DND-41 (cell line): ENCODE measurements around the gene DSCAML1.

Source experiments
- EZH2 ChIP-seq: IDR thresholded peaks from 3 replicates; pipeline ENCODE4 v1.6.1; 2012; ENCODE audit warnings: borderline replicate concordance, low read depth, mild to moderate bottlenecking, moderate library complexity, low read length, inconsistent platforms; ENCODE audit not compliant: severe bottlenecking
- TF ChIP-seq, protein P1 (sequence below): IDR thresholded peaks from 2 replicates; pipeline ENCODE4 v1.5.1; 2012; ENCODE audit warnings: borderline replicate concordance, low read length, moderate library complexity, mild to moderate bottlenecking; ENCODE audit not compliant: poor library complexity, severe bottlenecking; ENCODE audit errors: extremely low read depth

DNA sequence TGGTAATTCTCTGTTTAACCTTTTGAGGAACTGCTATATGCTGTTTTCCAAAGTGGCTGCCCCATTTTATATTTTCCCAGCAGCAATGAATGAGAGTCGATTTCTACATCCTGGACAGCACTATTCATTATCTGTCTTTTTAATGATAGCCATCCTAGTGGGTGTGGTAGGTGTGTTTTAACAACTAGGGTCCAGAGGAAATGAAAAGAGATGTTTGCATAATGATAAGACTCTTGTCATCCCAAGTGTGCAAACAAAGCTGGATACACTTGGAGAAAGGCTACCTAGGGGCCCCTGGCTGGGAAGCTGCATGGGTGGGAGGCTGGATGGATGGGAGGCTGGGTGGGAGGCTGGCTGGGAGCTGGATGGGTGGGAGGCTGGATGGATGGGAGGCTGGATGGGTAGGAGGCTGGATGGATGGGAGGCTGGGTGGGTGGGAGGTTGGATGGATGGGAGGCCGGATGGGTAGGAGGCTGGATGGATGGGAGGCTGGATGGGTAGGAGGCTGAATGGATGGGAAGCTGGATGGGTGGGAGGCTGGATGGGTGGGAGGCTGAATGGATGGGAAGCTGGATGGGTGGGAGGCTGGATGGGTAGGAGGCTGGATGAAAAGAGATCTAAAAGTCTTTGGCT lies 158.0 kb downstream of the DSCAML1 start:
- TF ChIP-seq, protein P1, sequence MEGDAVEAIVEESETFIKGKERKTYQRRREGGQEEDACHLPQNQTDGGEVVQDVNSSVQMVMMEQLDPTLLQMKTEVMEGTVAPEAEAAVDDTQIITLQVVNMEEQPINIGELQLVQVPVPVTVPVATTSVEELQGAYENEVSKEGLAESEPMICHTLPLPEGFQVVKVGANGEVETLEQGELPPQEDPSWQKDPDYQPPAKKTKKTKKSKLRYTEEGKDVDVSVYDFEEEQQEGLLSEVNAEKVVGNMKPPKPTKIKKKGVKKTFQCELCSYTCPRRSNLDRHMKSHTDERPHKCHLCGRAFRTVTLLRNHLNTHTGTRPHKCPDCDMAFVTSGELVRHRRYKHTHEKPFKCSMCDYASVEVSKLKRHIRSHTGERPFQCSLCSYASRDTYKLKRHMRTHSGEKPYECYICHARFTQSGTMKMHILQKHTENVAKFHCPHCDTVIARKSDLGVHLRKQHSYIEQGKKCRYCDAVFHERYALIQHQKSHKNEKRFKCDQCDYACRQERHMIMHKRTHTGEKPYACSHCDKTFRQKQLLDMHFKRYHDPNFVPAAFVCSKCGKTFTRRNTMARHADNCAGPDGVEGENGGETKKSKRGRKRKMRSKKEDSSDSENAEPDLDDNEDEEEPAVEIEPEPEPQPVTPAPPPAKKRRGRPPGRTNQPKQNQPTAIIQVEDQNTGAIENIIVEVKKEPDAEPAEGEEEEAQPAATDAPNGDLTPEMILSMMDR: no peak
- TF ChIP-seq EZH2: no peak
